ENCODE data around the gene CHN1. TPM values are rescaled to one million over a fixed set of nuclear protein-coding genes. Genes with fewer than 3 reads are reported as not detected.

CHN1 gene
- total RNA-seq, 2 donors from 2014 or later, result 2.2 to 2.8 TPM

GRCh38 chr2:174877301-174877700 lies 127.9 kb downstream of the CHN1 start:
- no peak for DNase-seq
- H3K4me3 ChIP-seq, result no peak overlapping the region
- H3K36me3 ChIP-seq, result no peaks in the 10 kb centered on the region
- no peaks in the 10 kb centered on the region for H3K9me3 ChIP-seq
- H3K9ac ChIP-seq (ENCODE audit: low read depth in 2 of 2, low read length in 2 of 2), result no peak overlapping the region
- no peak overlapping the region for H3K27ac ChIP-seq
- intact Hi-C loops (cut with DNase I), result no loop called here
- TF ChIP-seq CTCF (IDR thresholded peaks at IDR 0.05), result no peak
- H3K27me3 ChIP-seq, result no peaks in the 10 kb centered on the region
- H3K4me1 ChIP-seq, result no peaks in the 10 kb centered on the region

GRCh38 chr2:174874085-174874484 lies 131.1 kb downstream of the CHN1 start:
- Histone ChIP-seq H3K4me1 (no peaks in the 10 kb centered on the region), H3K4me3 (no peak overlapping the region), H3K9me3 (no peaks in the 10 kb centered on the region), H3K27me3 (no peaks in the 10 kb centered on the region), H3K9ac (ENCODE audit: low read depth in 2 of 2, low read length in 2 of 2) (no peak overlapping the region), H3K27ac (no peak overlapping the region), H3K36me3 (no peaks in the 10 kb centered on the region)
- TF ChIP-seq CTCF (IDR thresholded peaks at IDR 0.05), result no peak
- DNase-seq, result no peak
- intact Hi-C loops (cut with DNase I), result no loop called here

GRCh38 chr2:174873471-174873870 lies 131.7 kb downstream of the CHN1 start:
- H3K36me3 ChIP-seq, result no peaks in the 10 kb centered on the region
- no peak overlapping the region for H3K4me3 ChIP-seq
- no peak for DNase-seq
- intact Hi-C loops (cut with DNase I), result no loop called here
- TF ChIP-seq CTCF (IDR thresholded peaks at IDR 0.05), result no peak
- no peaks in the 10 kb centered on the region for H3K4me1 ChIP-seq
- H3K9ac ChIP-seq (ENCODE audit: low read depth in 2 of 2, low read length in 2 of 2), result no peak overlapping the region
- H3K27me3 ChIP-seq, result no peaks in the 10 kb centered on the region
- H3K9me3 ChIP-seq, result no peaks in the 10 kb centered on the region
- H3K27ac ChIP-seq, result no peak overlapping the region

- TF ChIP-seq CTCF (IDR thresholded peaks at IDR 0.05), result no peak
- H3K9me3 ChIP-seq, result no peaks in the 10 kb centered on the region
- no peaks in the 10 kb centered on the region for H3K36me3 ChIP-seq
- no peaks in the 10 kb centered on the region for H3K4me1 ChIP-seq
- no peaks in the 10 kb centered on the region for H3K27me3 ChIP-seq
- no peak overlapping the region for H3K4me3 ChIP-seq
- H3K27ac ChIP-seq, result no peak overlapping the region
- DNase-seq, result no peak
- intact Hi-C loops (cut with DNase I), result no loop called here
- no peak overlapping the region for H3K9ac ChIP-seq (ENCODE audit: low read depth in 2 of 2, low read length in 2 of 2)
These were observed 134.4 kb downstream of the CHN1 start for GRCh38 chr2:174870787-174871186.

- TF ChIP-seq CTCF (IDR thresholded peaks at IDR 0.05), result no peak
- intact Hi-C loops (cut with DNase I), result no loop called here
- Histone ChIP-seq H3K27ac (no peak overlapping the region), H3K9me3 (no peaks in the 10 kb centered on the region), H3K9ac (ENCODE audit: low read depth in 2 of 2, low read length in 2 of 2) (no peak overlapping the region), H3K27me3 (no peaks in the 10 kb centered on the region), H3K4me1 (no peaks in the 10 kb centered on the region), H3K4me3 (no peak overlapping the region), H3K36me3 (no peaks in the 10 kb centered on the region)
- no peak for DNase-seq
These were observed 136.3 kb downstream of the CHN1 start for GRCh38 chr2:174868878-174869277.

- intact Hi-C loops (cut with DNase I), result no loop called here
- no peaks in the 10 kb centered on the region for H3K4me1 ChIP-seq
- no peaks in the 10 kb centered on the region for H3K36me3 ChIP-seq
- no peak overlapping the region for H3K9ac ChIP-seq (ENCODE audit: low read depth in 2 of 2, low read length in 2 of 2)
- no peaks in the 10 kb centered on the region for H3K9me3 ChIP-seq
- no peaks in the 10 kb centered on the region for H3K27me3 ChIP-seq
- no peak overlapping the region for H3K4me3 ChIP-seq
- TF ChIP-seq CTCF (IDR thresholded peaks at IDR 0.05), result no peak
- H3K27ac ChIP-seq, result no peak overlapping the region
- DNase-seq, result no peak
These were observed 138.8 kb downstream of the CHN1 start for GRCh38 chr2:174866421-174866820.

Data from colonic mucosa (tissue), 4 donors.